Endodermal cell (in vitro differentiated cells): Measurements from ENCODE around the gene CENPX. TPM values are rescaled to one million over a fixed set of nuclear protein-coding genes. Genes with fewer than 3 reads are reported as not detected.

ENCODE experiments used
- DNase-seq: peaks from one replicate; pipeline ENCODE4 v3.0.0-alpha.2; 2017
- H3K27ac ChIP-seq: 2 replicates; pipeline ENCODE4 v1.5.1; 2013; ENCODE audit warnings: mild to moderate bottlenecking, low read depth, low read length, moderate library complexity
- H3K27me3 ChIP-seq: 2 replicates; pipeline ENCODE4 v1.6.1; 2013; ENCODE audit warnings: mild to moderate bottlenecking, low read length, moderate library complexity; ENCODE audit not compliant: insufficient read depth, control insufficient read depth, poor library complexity, severe bottlenecking
- H3K36me3 ChIP-seq: 2 replicates; pipeline ENCODE4 v1.7.0; 2013; ENCODE audit warnings: mild to moderate bottlenecking, low read length, moderate library complexity; ENCODE audit not compliant: control insufficient read depth, insufficient read depth
- H3K4me1 ChIP-seq: one replicate; pipeline ENCODE4 v1.7.0; 2013; ENCODE audit warnings: low read length; ENCODE audit not compliant: control insufficient read depth, insufficient read depth
- H3K4me3 ChIP-seq: 2 replicates; pipeline ENCODE4 v1.5.1; 2013; ENCODE audit warnings: mild to moderate bottlenecking, low read length, moderate library complexity
- H3K9ac ChIP-seq: 2 replicates; pipeline ENCODE4 v1.6.1; 2013; ENCODE audit warnings: mild to moderate bottlenecking, low read length, moderate library complexity; ENCODE audit not compliant: poor library complexity, severe bottlenecking; ENCODE audit errors: extremely low read depth
- H3K9me3 ChIP-seq: 2 replicates; pipeline ENCODE4 v1.6.1; 2013; ENCODE audit warnings: mild to moderate bottlenecking, low read length, moderate library complexity; ENCODE audit not compliant: control insufficient read depth
- H3K27ac Mint-ChIP-seq: 2 replicates; pipeline ENCODE4 v1.8.0; 2020; ENCODE audit warnings: mixed read lengths
- H3K27me3 Mint-ChIP-seq: 2 replicates; pipeline ENCODE4 v1.8.0; 2021; ENCODE audit warnings: mild to moderate bottlenecking, mixed read lengths; ENCODE audit not compliant: insufficient read depth
- H3K36me3 Mint-ChIP-seq: 2 replicates; pipeline ENCODE4 v1.8.0; 2020; ENCODE audit warnings: low read depth, mixed read lengths
- H3K4me1 Mint-ChIP-seq: 2 replicates; pipeline ENCODE4 v1.8.0; 2020; ENCODE audit warnings: mixed read lengths
- H3K4me3 Mint-ChIP-seq: 2 replicates; pipeline ENCODE4 v1.8.0; 2020; ENCODE audit warnings: mild to moderate bottlenecking, moderate library complexity, mixed read lengths
- H3K9me3 Mint-ChIP-seq: 2 replicates; pipeline ENCODE4 v1.8.0; 2020; ENCODE audit warnings: mild to moderate bottlenecking, mixed read lengths
- CTCF ChIP-seq: fragments of 200-600 bp; sonication (generic); conservative IDR thresholded peaks from 2 replicates; pipeline ENCODE4 v1.5.0; 2021; ENCODE audit warnings: antibody characterized with exemption, mild to moderate bottlenecking
- WGBS, 2 experiments: methylation state at CpG; one replicate each; pipeline versions ENCODE4 v1.1.5 to v1.1.7; 2013; ENCODE audit warnings: missing lambda C conversion rate in 2 of 2, mixed read lengths in 1 of 2; ENCODE audit not compliant: insufficient coverage in 1 of 2, insufficient read length in 1 of 2; 5-methylcytosine and 5-hydroxymethylcytosine counted together
- total RNA-seq, 2 donors: library from RNA; stranded (reverse); fragmentation: NEBNext Ultra II Directional in 1 of 2; extraction: Animal tissue kit (Norgen Biotek cat#: 25700) in 1 of 2; gene quantifications; 2 replicates in 1 of 2; 3 replicates in 1 of 2; pipeline ENCODE4 v1.2.1, GENCODE V29; 2021

The CENPX gene
- total RNA-seq, 2 donors from 2014 or later: 80.0 to 85.0 TPM

- peaks cover 8% of the 10 kb centered on the region for H3K27me3 Mint-ChIP-seq
- no peak for TF ChIP-seq CTCF
- H3K4me3 Mint-ChIP-seq: no peak overlapping the region
- no peak overlapping the region for H3K9ac ChIP-seq
- H3K4me3 ChIP-seq: no peak overlapping the region
- no peaks in the 10 kb centered on the region for H3K9me3 ChIP-seq
- peaks cover 35% of the 10 kb centered on the region for H3K36me3 Mint-ChIP-seq
- H3K9me3 Mint-ChIP-seq: no peaks in the 10 kb centered on the region
- DNase-seq: no peak
- H3K27me3 ChIP-seq: peaks cover 5% of the 10 kb centered on the region
- peaks cover 34% of the 10 kb centered on the region for H3K36me3 ChIP-seq
- 94 to 95% methylated on average over 6 to 8 of the region's 9 CpGs for whole genome bisulfite sequencing, 2 experiments
- H3K27ac ChIP-seq: no peak overlapping the region
- H3K4me1 ChIP-seq: no peaks in the 10 kb centered on the region
- H3K4me1 Mint-ChIP-seq: no peaks in the 10 kb centered on the region
- H3K27ac Mint-ChIP-seq: no peak overlapping the region
Measured at GRCh38 chr17:81980707-81981343, 41.9 kb downstream of the CENPX start.

GRCh38 chr17:81980122-81980521 lies 42.6 kb downstream of the CENPX start:
- Mint-ChIP-seq H3K4me1 (no peaks in the 10 kb centered on the region), H3K27me3 (peaks cover 13% of the 10 kb centered on the region), H3K4me3 (no peak overlapping the region), H3K36me3 (peaks cover 28% of the 10 kb centered on the region), H3K9me3 (peaks cover under 1% of the 10 kb centered on the region), H3K27ac (no peak overlapping the region)
- DNase-seq: no peak
- 92 to 100% methylated on average over 3 to 4 of the region's 4 CpGs for WGBS, 2 experiments
- Histone ChIP-seq H3K4me3 (no peak overlapping the region), H3K27ac (no peak overlapping the region), H3K27me3 (peaks cover 6% of the 10 kb centered on the region), H3K9me3 (no peaks in the 10 kb centered on the region), H3K4me1 (no peaks in the 10 kb centered on the region), H3K36me3 (peaks cover 26% of the 10 kb centered on the region), H3K9ac (no peak overlapping the region)
- TF ChIP-seq CTCF: no peak

GRCh38 chr17:81978524-81979298 lies 44.0 kb downstream of the CENPX start:
- no peak for TF ChIP-seq CTCF
- H3K9me3 Mint-ChIP-seq: peaks cover 10% of the 10 kb centered on the region
- H3K4me1 ChIP-seq: no peaks in the 10 kb centered on the region
- H3K4me3 ChIP-seq: peak overlapping the region; percentile 82
- no peaks in the 10 kb centered on the region for H3K9me3 ChIP-seq
- peaks cover 24% of the 10 kb centered on the region for H3K27me3 Mint-ChIP-seq
- H3K36me3 ChIP-seq: peaks cover 15% of the 10 kb centered on the region
- H3K27me3 ChIP-seq: peaks cover 6% of the 10 kb centered on the region
- no peak for DNase-seq
- peak overlapping the region; percentile 70 for H3K4me3 Mint-ChIP-seq
- peak overlapping the region; percentile 77 for H3K27ac Mint-ChIP-seq
- H3K36me3 Mint-ChIP-seq: peaks cover 20% of the 10 kb centered on the region
- H3K9ac ChIP-seq: peak overlapping the region; percentile 92
- 94 to 96% methylated on average over 20 to 27 of the region's 27 CpGs for WGBS, 2 experiments
- no peaks in the 10 kb centered on the region for H3K4me1 Mint-ChIP-seq
- no peak overlapping the region for H3K27ac ChIP-seq
